Heart left ventricle (tissue), 16 donors: ENCODE data around the gene GRB2. TPM values are rescaled to one million over a fixed set of nuclear protein-coding genes. Genes with fewer than 3 reads are reported as not detected.
A peak's percentile ranks its signal among the peaks of the same experiment; 100 is the strongest.

Experiments used
- ATAC-seq, 4 donors: fragments of 200-7000 bp; cut with Tn5 transposase; one replicate each; pipeline ENCODE4 v1.9.1; 2020 to 2022; ENCODE audit warnings: moderate library complexity in 4 of 4, mild to moderate bottlenecking in 3 of 4, moderate number of reproducible peaks in 1 of 4
- DNase-seq, 5 donors: peaks; one replicate each; pipeline ENCODE4 v3.0.0-alpha.2; 2020
- H3K27ac ChIP-seq, 12 donors: fragments of 200-600 bp; sonication (generic) in 4 of 12; one replicate each; pipeline versions ENCODE4 v1.5.0 to v1.8.0; 2016 to 2022; ENCODE audit warnings: mild to moderate bottlenecking in 2 of 12
- H3K27me3 ChIP-seq, 9 donors: fragments of 200-600 bp; sonication (generic) in 2 of 9; one replicate each; pipeline versions ENCODE4 v1.5.1 to v1.8.0; 2016 to 2022; ENCODE audit warnings: mild to moderate bottlenecking in 3 of 9
- H3K36me3 ChIP-seq, 9 donors: fragments of 200-600 bp; sonication (generic) in 2 of 9; one replicate each; pipeline versions ENCODE4 v1.5.0 to v1.8.0; 2018 to 2022; ENCODE audit warnings: mild to moderate bottlenecking in 2 of 9
- H3K4me1 ChIP-seq, 12 donors: fragments of 200-600 bp; sonication (generic) in 4 of 12; one replicate each; pipeline versions ENCODE4 v1.5.0 to v1.8.0; 2016 to 2022; ENCODE audit warnings: mild to moderate bottlenecking in 3 of 12
- H3K4me3 ChIP-seq, 12 donors: fragments of 200-600 bp; sonication (generic) in 4 of 12; one replicate each; pipeline versions ENCODE4 v1.5.0 to v1.8.0; 2017 to 2022; ENCODE audit warnings: mild to moderate bottlenecking in 9 of 12, moderate library complexity in 4 of 12
- H3K9me3 ChIP-seq, 12 donors: fragments of 200-600 bp; sonication (generic) in 4 of 12; one replicate each; pipeline versions ENCODE4 v1.5.0 to v1.8.0; 2016 to 2022; ENCODE audit warnings: mild to moderate bottlenecking in 1 of 12
- POLR2A ChIP-seq, 2 donors: fragments of 450-650 bp; IDR thresholded peaks; one replicate each; pipeline ENCODE4 v1.6.1; 2017; ENCODE audit warnings: antibody characterized with exemption in 2 of 2, mild to moderate bottlenecking in 2 of 2, moderate library complexity in 2 of 2
- WGBS, 4 donors: extraction: QIAGEN DNeasy Blood & Tissue Kit in 2 of 4; methylation state at CpG; one replicate each; pipeline versions ENCODE4 v1.1.5 to v1.1.7; 2013 to 2018; 5-methylcytosine and 5-hydroxymethylcytosine counted together
- intact Hi-C, 10 donors: fragments of 100-400 bp; cut with DNase I; formaldehyde crosslinking; loops; one replicate each; pipeline versions ENCODE4 v1.11.1 to v1.14.2; 2022
- polyA plus RNA-seq, 2 donors: library from polyadenylated mRNA; stranded (reverse); fragments of 200-250 nt; gene quantifications; one replicate each; pipeline ENCODE4 v1.2.3, GENCODE V29; 2013
- total RNA-seq, 9 donors: library from RNA; depleted of rRNA in 2 of 9; stranded (reverse); fragments of >200 nt in 2 of 9; fragmentation: NEBNext Ultra II Directional in 3 of 9; extraction: Animal tissue kit (Norgen Biotek cat#: 25700) in 3 of 9; gene quantifications; one replicate each; pipeline versions ENCODE4 v1.1.0 to v1.2.4, GENCODE V29; 2016 to 2023
- TF ChIP-seq, protein P1 (sequence below), 12 donors: fragments of 200-600 bp; sonication (generic) in 4 of 12; IDR thresholded peaks; one replicate each; pipeline versions ENCODE4 v1.5.0 to v1.8.0; 2018 to 2022; ENCODE audit warnings: antibody characterized with exemption in 12 of 12, mild to moderate bottlenecking in 5 of 12
- donor health status: ischemic (EF 13 %, LVEDD 7.1; RV severe dilation, severe dysfunction).
- donor health status: healthy with polysubstance abuse.
- donor health status: DM: no; HTN: yes; CAD: no.
- donor health status: DM: no; HTN: no; CAD: no.
- donor health status: ischemic (EF 25% LVEDD 6.9; RV normal size, moderate dysfunction).
- donor health status: ischemic (EF 25% LVEDD 5.7; RV mildly dilated, moderate dysfunction).
- donor health status: healthy.
- donor health status: DM: yes; HTN: yes; CAD: no.
- donor health status: ischemic (EF 35%, LVEDD 5.7; RV mildly dilated, moderate dysfunction).
- donor health status: nonischemic (EF 11% LVEDD 7.7; RV severe dilation, severe dysfunction).
- donor health status: DM: yes; HTN: yes; CAD: no.
- donor health status: PGD.
- donor health status: ischemic (EF 29% LVEDD 5.4; RV normal size, mild dysfunction).
- donor health status: nonischemic (EF 23%, LVEDD 6.1; RV moderate dilation, normal function).

The GRB2 gene
- total and polyA plus RNA-seq, 11 donors, result 24.5 to 145 (median 67.7) TPM

DNA sequence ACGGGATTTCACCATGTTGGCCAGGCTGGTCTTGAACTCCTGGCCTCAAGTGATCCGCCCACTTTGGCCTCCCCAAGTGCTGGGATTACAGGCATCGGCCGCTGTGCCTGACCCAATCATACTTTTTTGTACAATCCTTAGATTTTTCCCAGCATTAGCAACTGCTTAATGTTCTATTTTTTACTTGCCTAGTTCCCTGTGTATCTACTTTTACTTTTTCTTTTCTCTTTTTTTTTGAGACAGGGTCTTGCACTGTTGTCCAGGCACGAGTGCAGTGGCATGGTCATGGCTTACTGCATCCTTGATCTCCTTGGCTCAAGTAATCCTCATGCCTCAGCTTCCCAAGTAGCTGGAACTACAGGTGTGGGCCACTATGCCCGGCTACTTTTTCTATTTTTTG is 9.5 kb downstream of the GRB2 start:
- Histone ChIP-seq H3K27me3 (no peaks in the 10 kb centered on the region), H3K36me3 (peaks cover 0 to 32% (median 0%) of the 10 kb centered on the region in 9 donors), H3K27ac (peak overlapping the region in 2 of 12 donors; percentile 32 to 88), H3K9me3 (no peaks in the 10 kb centered on the region), H3K4me1 (peaks cover 0 to 96% (median 28%) of the 10 kb centered on the region in 12 donors), H3K4me3 (no peak overlapping the region)
- 87 to 90% (median 88%) methylated on average over 6 of the region's 6 CpGs for WGBS, 4 donors
- DNase-seq (no peak), ATAC-seq (no peak)
- TF ChIP-seq POLR2A (IDR thresholded peaks at IDR 0.05), result no peak
- TF ChIP-seq, protein P1, sequence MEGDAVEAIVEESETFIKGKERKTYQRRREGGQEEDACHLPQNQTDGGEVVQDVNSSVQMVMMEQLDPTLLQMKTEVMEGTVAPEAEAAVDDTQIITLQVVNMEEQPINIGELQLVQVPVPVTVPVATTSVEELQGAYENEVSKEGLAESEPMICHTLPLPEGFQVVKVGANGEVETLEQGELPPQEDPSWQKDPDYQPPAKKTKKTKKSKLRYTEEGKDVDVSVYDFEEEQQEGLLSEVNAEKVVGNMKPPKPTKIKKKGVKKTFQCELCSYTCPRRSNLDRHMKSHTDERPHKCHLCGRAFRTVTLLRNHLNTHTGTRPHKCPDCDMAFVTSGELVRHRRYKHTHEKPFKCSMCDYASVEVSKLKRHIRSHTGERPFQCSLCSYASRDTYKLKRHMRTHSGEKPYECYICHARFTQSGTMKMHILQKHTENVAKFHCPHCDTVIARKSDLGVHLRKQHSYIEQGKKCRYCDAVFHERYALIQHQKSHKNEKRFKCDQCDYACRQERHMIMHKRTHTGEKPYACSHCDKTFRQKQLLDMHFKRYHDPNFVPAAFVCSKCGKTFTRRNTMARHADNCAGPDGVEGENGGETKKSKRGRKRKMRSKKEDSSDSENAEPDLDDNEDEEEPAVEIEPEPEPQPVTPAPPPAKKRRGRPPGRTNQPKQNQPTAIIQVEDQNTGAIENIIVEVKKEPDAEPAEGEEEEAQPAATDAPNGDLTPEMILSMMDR (IDR thresholded peaks at IDR 0.05), result no peak
- intact Hi-C loops, result no loop called here

DNA sequence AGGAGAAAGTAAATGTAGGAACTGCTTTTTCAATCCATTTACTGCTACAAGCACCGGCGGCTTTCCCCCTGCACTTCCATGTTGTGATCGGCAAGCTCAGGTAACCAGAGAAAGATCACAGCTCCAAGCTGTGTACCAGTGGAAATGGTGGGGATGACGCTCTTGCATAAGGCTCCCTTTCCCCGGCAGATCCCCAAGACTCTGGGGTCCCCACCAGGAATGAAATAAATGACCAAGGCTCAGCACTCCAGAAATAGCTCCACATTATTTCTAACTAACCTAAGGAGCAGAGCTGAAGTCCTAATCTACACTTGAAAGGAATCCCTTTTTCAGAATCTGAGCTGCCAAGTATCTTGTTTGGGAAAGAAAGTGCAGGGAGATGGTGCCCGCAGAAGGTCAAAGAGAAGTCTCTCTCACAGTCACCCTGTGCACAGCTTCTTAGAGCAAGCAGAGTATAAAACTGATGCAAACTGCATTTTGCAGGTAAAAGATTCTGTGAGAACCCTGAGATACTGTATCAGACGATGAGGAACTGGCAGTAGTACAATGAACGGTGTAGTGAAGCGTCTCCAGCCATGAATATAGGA is 11.1 kb downstream of the GRB2 start:
- intact Hi-C loops, result no loop called here
- Histone ChIP-seq H3K27ac (peak overlapping the region; percentile 39 to 90 (median 82)), H3K27me3 (no peaks in the 10 kb centered on the region), H3K36me3 (peaks cover 0 to 37% (median 3%) of the 10 kb centered on the region in 9 donors), H3K4me3 (peak overlapping the region; percentile 30 to 75 (median 66)), H3K4me1 (peaks cover 0 to 96% (median 38%) of the 10 kb centered on the region in 12 donors), H3K9me3 (no peaks in the 10 kb centered on the region)
- no peak for TF ChIP-seq POLR2A (IDR thresholded peaks at IDR 0.05)
- TF ChIP-seq, protein P1 (IDR thresholded peaks at IDR 0.05), result no peak
- ATAC-seq (no peak), DNase-seq (no peak)
- WGBS, 4 donors, result 5 to 11% (median 9%) methylated on average over 9 of the region's 9 CpGs

DNA sequence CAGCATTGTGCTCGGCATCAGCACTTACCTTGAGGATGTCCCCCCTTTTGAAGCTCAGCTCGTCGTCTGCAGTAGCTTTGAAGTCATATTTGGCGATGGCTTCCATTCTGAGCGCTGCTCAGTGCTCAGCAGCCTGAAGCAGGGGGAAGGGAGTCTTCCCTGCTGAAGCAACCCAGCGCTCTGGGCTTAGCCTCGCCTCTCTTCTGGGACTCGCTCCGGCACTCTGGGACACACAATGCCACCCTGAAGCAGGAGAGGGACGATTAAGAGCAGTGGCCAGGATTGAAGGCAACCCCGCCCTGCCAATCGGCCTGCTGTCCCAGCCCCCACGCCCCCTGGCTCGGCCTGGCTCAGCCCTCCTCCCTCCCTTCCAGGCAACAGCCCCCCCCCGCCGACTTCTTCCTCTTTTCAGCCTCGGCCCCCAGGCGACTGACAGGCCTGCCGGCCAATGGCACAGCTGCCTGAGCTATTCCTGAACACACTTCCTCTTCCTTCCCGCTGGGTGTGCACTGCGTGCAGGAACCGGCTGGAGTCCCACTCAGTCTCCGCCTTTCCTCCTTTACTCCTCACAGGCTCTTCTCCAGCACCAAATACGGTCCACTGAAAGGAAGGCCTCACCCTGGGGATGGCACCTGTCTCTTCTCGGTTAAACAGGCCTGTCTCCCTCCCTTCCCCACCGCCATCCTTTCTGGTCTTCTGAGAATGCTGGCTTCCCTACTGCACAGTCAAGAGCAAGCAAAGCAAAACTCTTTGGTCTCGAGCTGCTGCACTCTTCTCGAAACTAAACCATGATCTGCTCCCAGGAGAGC is 11.8 kb downstream of the GRB2 start:
- peak overlapping the region; percentile 39 to 90 (median 82) for H3K27ac ChIP-seq
- DNase-seq, result peak; percentile 99 to 100 (median 99)
- H3K4me1 ChIP-seq, result peaks cover 0 to 96% (median 39%) of the 10 kb centered on the region in 12 donors
- TF ChIP-seq POLR2A (IDR thresholded peaks at IDR 0.05), result peak in 1 of 2 donors; percentile 47
- TF ChIP-seq, protein P1 (IDR thresholded peaks at IDR 0.05), result peak in 4 of 12 donors; percentile 7 to 26 (median 14)
- H3K27me3 ChIP-seq, result no peaks in the 10 kb centered on the region
- no peaks in the 10 kb centered on the region for H3K9me3 ChIP-seq
- ATAC-seq, result peak; percentile 98 to 100 (median 100)
- H3K4me3 ChIP-seq, result peak overlapping the region; percentile 30 to 75 (median 66)
- intact Hi-C loops, result no loop called here
- 0 to 1% (median 1%) methylated on average over 25 to 28 of the region's 28 CpGs for WGBS, 4 donors
- H3K36me3 ChIP-seq, result peaks cover 0 to 37% (median 3%) of the 10 kb centered on the region in 9 donors

DNA sequence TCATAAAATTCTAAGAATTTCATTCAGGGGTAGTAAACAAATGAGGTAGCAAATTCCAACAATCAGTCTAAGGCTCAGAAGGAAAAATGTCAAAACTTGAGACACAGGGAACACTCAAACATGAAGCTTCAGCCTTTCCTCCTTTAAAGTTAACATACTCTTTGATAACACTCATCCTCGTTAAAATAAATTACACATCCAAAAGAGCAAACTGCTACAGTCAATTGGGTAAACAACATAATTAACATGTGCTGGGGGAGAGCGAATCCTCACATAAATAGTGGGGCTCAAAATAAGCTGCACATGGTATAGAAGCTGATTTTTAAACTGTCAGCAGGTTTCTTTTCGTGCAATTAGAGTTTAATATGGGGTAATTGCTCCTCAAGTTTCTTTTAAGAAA is 12.9 kb downstream of the GRB2 start:
- WGBS, 4 donors, result 54 to 60% (median 58%) methylated on average over 3 of the region's 3 CpGs
- Histone ChIP-seq H3K27ac (peak overlapping the region in 4 of 12 donors; percentile 23 to 84 (median 81)), H3K4me1 (peaks cover 0 to 96% (median 39%) of the 10 kb centered on the region in 12 donors)

More for the DNA sequence above, 12.9 kb downstream of the GRB2 start:
- H3K27me3 ChIP-seq, result no peaks in the 10 kb centered on the region
- DNase-seq (no peak), ATAC-seq (no peak)
- intact Hi-C loops, result no loop called here
- peaks cover 0 to 37% (median 3%) of the 10 kb centered on the region in 9 donors for H3K36me3 ChIP-seq
- TF ChIP-seq, protein P1 (IDR thresholded peaks at IDR 0.05), result no peak
- TF ChIP-seq POLR2A (IDR thresholded peaks at IDR 0.05), result no peak
- peak overlapping the region in 4 of 12 donors; percentile 57 to 73 (median 70) for H3K4me3 ChIP-seq
- H3K9me3 ChIP-seq, result no peaks in the 10 kb centered on the region
